Embryonic facial prominence (tissue), 1 donor: ENCODE results near the gene ADORA2B.
"Not testable (repeated sequence)": the region's sequence is repeated elsewhere in the genome, so short reads cannot be mapped to it uniquely, and the experiment has no call there.

ENCODE experiments used
- DNase-seq: peaks from one replicate; pipeline ENCODE4 v3.0.0-alpha.2; 2016; ENCODE audit errors: extremely low spot score

Gene ADORA2B

DNA sequence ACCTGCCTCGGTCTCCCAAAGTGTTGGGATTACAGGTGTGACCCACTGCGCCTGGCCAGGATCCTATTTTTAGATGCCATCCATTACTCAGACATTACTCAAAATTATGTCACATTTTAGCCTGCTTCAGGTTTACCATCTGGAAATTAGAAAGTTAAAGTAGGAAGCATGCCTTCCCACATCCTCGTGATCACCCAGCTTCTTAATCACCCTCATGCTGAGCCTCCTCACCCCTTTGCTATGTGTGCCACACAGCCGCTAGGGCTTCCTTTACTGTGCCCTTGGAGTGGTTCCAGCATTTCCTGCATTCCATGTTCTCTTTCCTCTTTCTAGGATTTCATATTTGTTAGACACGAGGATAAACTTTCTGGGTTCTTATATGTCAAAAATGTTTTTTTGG, 9.3 kb downstream of the ADORA2B start:
- no peak for DNase-seq

DNA sequence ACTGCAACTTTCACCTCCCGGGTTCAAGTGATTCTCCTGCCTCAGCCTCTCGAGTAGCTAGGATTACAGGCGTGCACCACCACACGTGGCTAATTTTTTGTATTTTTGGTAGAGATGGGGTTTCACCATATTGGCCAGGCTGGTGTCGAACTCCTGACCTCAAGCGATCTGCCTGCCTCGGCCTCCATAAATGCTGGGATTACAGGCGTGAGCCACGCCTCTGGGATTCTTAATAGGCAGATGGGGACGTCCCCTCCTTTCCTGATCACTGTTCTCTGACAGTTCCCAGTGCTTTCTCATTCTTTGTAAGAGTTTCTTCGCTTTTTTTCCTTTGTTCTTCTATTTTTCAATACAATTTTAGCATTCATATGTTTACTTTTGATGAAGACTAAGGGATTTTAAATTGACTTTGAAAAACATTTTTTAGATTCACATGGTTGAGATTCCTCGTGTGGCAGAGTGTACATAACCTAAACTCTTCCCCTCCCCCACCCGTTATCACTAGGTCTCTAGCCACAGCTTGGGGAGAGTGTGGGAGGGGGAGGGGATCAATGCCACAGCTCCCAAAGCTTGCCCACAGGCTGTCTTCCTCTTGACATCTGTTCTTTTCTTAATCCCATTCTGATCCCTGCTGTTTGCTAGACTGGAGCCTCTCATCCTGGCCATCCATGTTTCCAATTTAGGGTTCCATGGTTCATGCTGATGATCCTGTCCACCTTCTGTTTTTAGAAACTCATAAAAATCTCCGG, 11.0 kb downstream of the ADORA2B start:
- DNase-seq = no peak

DNA sequence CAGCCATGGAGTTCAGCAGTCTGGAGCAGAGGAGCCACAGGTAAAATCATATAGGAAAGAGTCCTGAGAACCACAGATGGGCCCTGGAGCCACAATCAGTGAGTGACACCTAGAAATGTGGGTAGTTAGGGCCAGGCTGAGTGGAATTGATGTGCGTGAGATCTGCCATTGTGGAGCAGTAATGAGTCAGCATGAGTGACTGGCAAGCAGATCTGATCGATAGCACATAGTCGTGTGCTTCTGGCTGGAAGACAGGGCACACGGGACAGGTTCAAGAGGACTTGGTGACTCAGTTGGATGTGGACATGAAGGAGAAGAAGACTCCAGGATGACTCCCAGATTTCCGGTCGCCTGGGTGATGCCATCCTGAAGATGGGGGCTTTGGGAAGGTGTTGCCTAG, 12.3 kb downstream of the ADORA2B start:
- no peak for DNase-seq

DNA sequence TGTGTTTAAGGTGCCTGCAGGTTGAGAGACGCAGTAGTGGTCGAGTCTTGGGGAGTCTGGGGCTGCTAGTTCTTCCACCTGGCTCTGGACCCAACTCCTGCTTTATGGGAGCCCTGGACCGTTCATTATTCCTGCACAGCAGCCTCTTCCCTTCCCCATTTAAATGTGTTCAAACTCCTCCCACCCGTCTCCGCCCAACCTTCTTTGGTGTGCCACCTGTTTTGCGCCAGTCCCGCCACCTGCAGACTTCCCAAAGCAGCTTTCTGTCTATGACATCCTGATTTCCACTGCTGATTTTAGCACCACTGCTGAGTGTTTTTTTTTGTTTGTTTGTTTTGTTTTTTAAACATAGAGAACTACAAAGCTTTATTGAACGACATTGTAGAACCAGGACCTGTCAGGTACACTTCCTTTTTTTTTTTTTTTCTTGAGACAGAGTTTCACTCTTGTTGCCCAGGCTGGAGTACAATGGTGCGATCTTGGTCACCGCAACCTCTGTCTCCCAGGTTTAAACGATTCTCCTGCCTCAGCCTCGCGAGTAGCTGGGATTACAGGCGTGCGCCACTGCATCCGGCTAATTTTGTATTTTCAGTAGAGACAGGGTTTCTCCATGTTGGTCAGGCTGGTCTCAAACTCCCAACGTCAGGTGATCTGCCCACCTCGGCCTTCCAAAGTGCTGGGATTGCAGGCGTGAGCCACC, 12.8 kb downstream of the ADORA2B start:
- DNase-seq = no peak

DNA sequence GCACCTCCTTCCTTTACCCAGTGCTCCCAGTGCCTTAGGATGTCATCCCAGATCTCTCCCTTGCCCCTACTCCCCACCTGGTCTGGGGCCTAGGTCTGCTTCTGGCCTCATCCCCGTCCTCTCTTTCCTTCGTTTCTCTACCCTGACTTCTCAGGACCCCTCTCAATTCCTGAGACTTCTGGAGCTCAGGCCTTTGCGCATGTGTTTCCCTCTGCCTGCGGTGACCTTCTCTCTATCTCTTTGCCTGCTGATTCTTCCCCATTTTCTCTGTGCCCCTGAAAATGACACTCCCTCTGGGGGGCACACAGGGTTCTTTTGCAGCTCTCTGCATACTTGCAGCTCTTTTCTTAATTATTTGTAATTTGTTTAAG, 13.5 kb downstream of the ADORA2B start:
- no peak for DNase-seq

DNA sequence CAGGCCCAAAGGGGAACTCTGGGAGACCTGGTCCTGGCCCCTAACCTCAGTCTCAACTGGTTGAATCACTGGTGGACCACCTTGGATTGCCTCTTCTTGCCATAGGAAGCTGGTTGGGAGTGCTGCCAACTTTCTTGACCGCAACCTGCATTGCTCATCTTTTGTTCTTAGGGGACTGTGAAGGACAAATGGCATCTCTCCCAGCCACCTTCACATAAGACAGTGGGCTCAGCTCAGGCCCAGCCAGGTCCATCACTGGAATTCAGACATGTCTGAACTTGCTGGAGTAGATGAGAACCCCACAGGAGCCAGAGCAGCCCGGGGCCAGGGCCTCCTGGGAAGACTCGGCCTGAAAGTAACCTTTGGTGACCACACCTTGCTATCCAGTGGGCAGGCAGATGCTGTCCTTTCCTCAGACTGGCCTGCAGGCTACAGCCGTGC, 18.8 kb downstream of the ADORA2B start:
- DNase-seq = no peak

DNA sequence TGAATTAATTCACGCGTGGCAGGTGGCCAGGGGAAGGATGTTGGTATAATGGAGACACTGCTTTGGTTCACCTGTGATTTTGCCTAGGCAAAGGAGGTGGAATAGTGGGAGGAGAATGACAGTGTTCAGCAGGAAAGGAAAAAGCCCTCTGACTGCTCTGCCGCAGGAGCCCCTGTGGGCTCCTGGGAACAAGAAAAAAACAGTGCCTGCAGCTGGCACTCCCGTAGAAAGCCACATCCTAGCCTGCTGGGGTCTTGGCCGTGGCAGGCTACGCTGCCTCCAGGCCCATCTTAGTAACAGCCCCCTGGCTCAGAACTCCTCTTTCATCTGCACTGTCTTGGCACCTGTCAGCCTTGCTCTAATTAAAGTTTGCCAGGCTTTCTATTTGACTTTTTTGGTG, 20.6 kb downstream of the ADORA2B start:
- DNase-seq = no peak

DNA sequence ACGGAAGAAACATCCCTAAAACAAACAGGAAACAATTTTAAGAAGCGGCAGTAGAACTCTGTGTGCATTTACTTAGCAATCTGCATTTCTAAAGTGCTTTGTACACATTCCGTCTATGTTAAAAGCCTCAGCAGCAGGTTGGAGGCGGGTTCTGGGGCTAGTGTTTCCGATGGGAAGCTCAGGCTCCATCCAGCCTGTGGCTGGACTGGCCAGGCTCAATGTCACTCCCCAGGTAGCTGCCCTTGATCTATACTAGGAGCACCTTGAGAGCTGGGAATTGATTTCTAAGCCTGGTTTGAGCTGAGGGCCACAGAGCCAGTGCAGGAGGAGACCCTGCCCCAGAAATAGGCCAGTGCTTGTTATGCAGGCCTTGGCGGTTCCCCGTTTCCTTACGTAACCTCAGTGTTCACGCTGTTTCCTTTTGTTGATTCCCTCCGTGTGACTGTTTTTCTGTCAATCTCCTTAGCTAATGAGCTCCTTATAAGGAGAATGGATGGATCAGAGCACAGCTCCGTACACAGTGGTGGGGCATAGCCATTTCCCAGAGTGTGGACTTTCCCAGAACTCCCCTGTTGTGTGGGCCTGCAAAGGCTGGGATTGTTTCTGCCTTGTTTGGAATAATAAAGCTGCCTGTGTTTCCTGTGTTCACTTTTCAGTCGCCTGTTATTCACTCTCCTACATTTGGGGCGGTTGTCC, 21.4 kb downstream of the ADORA2B start:
- DNase-seq = no peak

DNA sequence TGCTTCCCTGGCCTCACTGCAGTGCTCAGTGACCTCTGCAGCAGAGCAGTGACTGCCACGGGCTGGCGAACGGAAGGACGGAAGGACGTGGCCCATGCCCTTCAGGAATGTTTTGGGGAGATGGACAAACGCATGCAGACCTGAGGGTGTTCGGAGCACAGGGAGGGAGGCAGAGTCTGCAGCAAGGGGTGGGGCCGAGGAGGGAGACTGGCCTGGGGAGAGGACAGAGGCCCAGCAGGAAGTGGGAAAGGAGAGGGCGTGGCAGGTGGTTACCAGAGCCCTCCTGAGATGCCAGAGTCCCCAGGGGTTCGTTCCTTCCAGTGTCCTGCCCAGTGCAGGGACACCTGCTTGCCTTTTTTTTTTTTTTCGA, 21.9 kb downstream of the ADORA2B start:
- DNase-seq = no peak

DNA sequence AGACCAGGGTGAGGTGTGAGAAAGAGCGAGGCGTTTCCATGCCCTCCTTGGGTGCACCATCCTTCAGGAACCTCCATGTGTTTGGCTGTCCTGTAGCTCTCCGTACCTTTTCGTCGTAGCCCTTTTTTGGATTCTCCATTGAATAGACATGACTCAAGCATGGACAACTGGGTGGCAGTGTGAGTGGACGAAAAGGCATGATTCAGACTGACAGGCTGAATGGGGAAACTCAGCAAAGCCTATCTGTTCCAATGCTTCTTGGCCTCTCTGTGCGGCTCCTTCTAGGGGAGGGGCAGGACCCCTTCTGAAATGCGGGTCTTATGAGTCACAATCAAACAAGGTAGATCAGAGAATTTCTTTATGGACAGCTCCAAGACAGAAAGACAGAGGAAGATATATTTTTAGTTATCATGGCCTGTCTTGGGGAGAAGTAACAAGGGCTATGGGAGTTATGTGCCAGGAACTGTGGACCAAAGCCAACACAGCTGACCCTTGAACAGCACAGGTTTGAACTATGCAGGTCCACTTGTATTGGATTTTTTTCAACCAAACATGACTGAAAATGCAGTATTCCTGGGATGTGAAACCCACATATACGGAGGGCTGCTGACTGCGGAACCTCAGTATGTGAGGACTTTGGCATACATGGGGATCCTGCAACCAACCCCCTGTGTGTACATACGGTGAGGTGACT, 22.9 kb downstream of the ADORA2B start:
- no peak for DNase-seq

DNA sequence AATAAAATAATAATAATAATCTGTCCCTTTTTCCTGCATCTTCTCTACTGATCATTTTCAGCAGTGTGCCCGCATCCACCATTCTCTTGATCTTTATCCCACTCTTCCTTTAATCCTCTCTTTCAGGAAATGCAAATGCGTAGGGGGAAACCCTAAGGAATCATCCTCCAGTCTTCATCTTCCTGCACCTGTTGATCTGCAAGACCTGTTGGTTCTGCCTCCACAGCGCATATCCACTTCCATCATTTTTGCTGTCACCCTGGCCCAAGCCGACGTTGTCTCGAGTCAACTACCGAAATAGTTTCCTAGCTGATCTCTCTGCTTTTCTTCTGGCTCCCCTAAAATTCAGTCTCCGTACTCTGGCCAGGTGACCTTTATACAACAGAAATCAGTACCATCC, 24.5 kb downstream of the ADORA2B start:
- DNase-seq = no peak

DNA sequence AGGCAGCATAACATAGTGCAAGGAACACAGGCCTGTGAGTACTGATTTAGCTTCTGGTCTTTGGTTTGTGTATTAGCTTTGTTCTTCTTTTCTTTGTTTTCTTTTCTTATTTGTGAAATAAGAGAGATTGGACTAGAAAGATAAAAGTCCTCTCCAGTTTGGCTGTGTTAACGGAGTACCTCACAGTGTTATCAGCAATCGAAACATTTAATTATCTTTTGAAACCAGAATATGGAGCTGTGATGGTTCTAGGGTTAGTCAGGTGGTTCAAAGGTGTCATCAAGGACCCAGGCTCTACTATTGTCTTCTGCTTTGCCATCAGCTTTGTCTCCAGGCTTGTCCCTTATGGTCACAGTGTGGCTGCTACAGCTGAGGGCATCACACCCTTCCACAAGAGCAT, 25.6 kb downstream of the ADORA2B start:
- DNase-seq = no peak

DNA sequence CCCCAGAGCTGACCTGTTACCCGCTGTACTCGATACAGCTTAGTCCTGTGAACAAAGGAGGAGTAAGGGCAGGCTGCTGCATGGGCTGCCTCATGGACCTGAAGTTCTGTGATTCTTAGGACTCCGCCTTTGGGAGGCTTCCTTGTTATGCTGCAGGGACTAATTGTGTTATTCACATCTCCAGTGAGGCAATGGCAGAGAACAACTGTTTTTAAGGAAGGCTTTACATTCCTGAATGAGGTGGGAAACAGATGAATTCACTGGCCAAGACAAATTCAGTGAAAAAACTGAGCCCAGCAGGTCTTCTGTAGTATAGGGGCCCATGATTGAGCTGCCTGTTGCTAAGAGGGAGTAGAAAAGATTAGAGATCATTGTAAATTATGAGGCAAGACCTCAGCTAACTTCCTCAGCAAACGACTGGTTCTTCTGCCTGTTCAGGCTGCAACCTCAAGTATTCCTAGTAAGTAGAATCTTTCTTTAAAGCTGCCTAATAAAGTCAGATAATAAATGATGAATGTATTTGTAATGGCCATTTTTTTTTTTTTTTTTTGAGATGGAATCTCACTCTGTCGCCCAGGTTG, 26.3 kb downstream of the ADORA2B start:
- DNase-seq = no peak

DNA sequence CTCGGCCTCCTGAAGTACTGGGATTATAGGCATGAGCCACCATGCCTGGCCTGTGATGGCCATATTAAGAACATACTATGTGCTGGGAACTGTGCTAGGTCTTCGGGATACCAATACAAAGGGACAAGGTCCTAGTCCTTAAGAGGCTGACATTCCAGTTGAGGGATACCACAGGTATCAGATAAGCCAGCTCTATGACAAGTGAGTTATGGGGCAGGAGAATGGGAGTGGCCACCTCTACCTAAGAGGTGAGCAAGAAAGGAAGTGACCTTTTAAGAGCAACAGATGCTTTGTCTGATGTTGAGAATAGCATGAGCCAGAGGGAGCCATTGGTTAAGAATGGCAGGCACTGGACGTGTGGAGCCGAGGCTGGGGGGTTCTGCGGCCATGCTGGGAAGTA, 27.0 kb downstream of the ADORA2B start:
- no peak for DNase-seq

DNA sequence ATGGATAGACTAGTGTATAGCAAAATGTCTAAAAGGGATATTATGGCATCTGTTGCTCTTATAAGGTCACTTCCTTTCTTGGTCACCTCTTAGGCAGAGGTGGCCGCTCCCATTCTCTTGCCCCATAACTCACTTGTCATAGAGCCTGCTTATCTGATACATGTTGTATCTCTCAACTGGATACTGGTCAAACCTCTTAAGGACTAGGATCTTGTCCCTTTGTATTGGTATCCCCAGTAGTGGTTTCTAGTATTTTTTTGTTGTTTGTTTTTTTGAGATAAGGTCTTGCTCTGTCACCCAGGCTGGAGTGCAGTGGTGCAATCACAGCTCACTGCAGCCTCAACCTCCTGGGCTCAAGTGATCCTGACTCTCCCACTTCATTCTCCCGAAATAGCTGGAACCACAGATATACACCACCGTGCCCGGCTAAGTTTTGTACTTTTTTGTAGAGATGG, 27.6 kb downstream of the ADORA2B start:
- no peak for DNase-seq

DNA sequence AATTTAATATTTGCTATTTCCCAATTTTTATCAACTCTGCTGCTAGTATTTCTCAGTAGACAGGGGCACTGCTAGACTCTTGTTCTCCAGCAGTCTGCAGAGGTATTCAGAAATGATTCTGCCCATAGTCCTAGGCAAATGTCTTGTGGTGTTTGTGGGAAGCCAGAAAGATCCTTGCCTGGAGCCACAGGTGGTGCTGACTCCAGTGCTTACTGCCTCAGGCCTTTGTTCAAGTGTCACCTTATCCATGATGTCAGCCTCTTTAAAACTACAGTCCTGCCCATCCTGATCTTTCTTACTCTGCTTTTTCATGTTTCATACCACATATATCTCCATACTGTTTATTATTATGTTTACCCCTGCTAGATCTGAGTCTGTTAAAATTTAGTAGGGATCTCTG, 28.1 kb downstream of the ADORA2B start:
- DNase-seq = no peak

DNA sequence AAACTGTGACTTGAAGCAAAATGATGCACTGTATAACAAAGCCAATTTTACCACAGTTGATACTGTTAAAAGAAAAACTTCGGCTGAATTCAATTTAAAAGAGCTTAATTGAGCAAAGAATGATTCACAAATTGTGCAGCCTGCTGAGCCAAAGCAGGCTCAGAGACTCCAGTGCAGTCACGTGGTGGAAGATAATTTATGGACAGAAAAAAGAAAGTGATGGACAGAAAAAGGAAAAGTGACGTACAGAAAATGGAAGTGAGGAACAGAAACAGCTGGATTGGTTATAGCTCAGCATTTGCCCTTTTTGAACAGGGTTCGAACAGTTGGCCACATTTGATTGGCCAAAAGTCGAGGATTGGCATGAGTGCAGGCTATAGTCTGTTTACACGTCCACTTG, 28.9 kb downstream of the ADORA2B start:
- DNase-seq = no peak

DNA sequence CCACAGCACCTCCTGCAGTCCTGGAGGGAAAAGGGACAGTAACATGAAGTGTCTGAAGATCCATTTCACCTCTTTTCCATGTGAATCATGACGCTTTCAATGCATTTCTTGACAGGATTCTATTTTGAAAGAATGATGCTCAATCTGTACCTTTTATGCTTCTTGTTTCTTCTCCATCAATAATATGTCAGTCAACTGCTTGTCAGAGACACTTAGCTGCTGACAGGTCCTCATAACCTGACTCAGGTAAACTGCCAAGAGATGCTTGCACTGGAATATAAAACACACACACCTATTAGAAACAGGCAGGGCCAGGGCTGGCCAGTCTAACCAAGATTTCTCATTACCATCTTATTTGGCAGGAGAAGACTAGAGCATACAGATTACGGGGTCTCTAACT, 33.0 kb downstream of the ADORA2B start:
- DNase-seq = no peak

DNA sequence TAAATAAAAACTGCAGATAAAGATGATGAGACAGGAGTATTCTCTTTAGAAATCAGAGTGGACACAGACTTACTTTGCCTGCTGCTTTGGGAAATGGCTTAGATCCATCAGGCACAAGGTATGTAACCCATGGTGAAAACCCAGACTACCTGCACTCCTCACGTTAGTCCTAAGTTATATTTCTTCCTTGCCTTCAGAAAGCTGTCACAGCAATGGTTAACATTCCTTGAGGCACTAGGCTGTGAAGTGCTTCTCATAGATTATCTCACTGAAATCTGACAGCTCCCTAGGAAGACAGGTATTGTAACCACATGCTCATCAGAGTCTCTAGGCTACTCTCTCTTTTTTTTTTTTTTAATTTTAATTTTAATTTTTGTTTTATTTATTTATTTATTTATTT, 33.7 kb downstream of the ADORA2B start:
- DNase-seq = no peak

DNA sequence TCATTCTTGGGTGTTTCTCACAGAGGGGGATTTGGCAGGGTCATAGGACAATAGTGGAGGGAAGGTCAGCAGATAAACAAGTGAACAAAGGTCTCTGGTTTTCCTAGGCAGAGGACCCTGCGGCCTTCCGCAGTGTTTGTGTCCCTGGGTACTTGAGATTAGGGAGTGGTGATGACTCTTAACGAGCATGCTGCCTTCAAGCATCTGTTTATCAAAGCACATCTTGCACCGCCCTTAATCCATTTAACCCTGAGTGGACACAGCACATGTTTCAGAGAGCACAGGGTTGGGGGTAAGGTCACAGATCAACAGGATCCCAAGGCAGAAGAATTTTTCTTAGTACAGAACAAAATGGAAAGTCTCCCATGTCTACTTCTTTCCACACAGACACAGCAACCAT, 34.1 kb downstream of the ADORA2B start:
- DNase-seq = not testable (repeated sequence)

DNA sequence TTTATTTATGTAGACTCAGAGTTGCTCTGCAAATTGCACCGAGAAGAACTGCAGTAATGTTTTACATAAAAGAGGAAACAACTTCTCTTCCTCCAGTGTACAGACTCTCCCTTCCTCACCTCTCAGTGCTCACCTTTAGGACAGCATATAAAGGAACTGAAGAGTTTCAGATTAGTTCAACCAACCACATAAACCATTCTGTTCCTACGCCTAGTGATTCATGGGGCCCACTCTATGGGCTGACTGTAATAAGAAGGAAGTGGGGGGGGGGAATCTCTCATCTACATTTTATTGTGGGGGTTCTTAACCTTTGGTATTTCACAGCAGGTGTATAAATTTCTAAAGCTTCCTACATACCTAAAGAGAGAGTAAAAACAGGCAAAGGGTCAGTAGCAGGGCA, 36.3 kb downstream of the ADORA2B start:
- DNase-seq = no peak
